Keratinocyte (primary cell): ENCODE results near the gene TMEM88.

Experiments
- EZH2 ChIP-seq: IDR thresholded peaks from one replicate; pipeline ENCODE4 v1.6.1; 2012; ENCODE audit warnings: inconsistent platforms, mild to moderate bottlenecking, low read length, moderate library complexity
- TF ChIP-seq, protein P1 (sequence below), 3 experiments: IDR thresholded peaks in 1 of 3; conservative IDR thresholded peaks in 1 of 3; optimal IDR thresholded peaks in 1 of 3; 2 replicates in 2 of 3; 3 replicates in 1 of 3; pipeline versions ENCODE3 to v1.5.1; 2011; ENCODE audit warnings: low read length in 3 of 3, mild to moderate bottlenecking in 3 of 3, moderate library complexity in 2 of 3, control low read depth in 1 of 3, inconsistent platforms in 1 of 3; ENCODE audit not compliant: insufficient read depth in 2 of 3; ENCODE audit errors: extremely low read depth in 1 of 3

- TF ChIP-seq, protein P1, sequence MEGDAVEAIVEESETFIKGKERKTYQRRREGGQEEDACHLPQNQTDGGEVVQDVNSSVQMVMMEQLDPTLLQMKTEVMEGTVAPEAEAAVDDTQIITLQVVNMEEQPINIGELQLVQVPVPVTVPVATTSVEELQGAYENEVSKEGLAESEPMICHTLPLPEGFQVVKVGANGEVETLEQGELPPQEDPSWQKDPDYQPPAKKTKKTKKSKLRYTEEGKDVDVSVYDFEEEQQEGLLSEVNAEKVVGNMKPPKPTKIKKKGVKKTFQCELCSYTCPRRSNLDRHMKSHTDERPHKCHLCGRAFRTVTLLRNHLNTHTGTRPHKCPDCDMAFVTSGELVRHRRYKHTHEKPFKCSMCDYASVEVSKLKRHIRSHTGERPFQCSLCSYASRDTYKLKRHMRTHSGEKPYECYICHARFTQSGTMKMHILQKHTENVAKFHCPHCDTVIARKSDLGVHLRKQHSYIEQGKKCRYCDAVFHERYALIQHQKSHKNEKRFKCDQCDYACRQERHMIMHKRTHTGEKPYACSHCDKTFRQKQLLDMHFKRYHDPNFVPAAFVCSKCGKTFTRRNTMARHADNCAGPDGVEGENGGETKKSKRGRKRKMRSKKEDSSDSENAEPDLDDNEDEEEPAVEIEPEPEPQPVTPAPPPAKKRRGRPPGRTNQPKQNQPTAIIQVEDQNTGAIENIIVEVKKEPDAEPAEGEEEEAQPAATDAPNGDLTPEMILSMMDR (optimal IDR thresholded peaks at IDR 0.05 in 1 of 3, IDR thresholded peaks at IDR 0.05 in 1 of 3, conservative IDR thresholded peaks at IDR 0.05 in 1 of 3; ENCODE audit: extremely low read depth in 1 of 3, insufficient read depth in 2 of 3, low read length in 3 of 3): no peak
- no peak for TF ChIP-seq EZH2
Observed at GRCh38 chr17:7875804-7876370, 21.0 kb downstream of the TMEM88 start.
